Measurements from ENCODE around the gene RPL15. TPM values are rescaled to one million over a fixed set of nuclear protein-coding genes. Genes with fewer than 3 reads are reported as not detected.
A peak's percentile ranks its signal among the peaks of the same experiment; 100 is the strongest.

The RPL15 gene
- total and polyA plus RNA-seq, 2 of the 8 experiments (the other 6 are each of a cell fraction or from before 2014, with no cell fraction given) = 2,819 to 6,473 TPM

DNA sequence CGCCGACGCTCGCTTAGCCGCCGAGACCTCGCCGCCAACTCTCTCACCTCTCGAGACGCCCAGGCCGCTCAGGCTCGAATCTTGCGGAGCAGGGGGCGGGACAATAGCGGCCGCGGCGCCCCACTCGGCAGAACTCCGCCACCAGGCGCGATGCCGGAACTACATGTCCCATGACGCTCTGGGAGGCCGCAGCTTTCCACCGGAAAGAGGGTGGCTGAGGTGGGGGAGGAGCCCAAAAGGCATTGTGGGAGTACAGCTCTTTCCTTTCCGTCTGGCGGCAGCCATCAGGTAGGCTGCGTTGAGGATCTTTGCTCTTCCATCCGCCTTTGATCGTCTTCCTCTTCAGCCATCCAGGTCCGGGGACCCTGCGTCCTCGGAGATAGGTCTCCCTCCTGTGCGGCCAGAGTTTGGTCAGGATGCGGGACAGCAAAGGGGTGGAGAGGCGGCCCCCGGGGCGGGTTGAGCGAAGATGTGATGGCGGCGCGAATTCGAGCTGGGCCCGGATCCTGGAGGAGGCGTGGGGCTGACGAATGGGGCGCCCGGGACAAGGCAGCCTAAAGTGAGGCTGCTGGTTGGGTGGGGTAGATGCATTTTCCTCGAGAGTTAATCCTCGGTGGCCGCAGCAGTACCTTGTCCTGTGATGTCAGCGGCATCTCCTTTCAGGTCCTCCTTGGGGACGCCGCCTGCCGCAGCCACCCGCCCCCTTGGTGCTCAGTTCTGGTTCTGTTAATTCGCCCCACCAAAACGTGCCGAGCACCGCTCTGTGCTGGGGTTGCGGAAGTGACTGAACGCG, at the start of gene RPL15, which contains the start of gene NKIRAS1 (continued):
- no peak for TF ChIP-seq EZH2 (IDR thresholded peaks at IDR 0.05; ENCODE audit: low read depth, low read length, severe bottlenecking)
- TF ChIP-seq BCL11A (IDR thresholded peaks at IDR 0.05; ENCODE audit: low read depth in 2 of 2, low read length in 2 of 2) = no peak
- no peak; a peak in 1 of 3 replicates for TF ChIP-seq EP300 (IDR thresholded peaks at IDR 0.05; ENCODE audit: borderline replicate concordance in 1 of 2, low read depth in 2 of 2, low read length in 2 of 2)
- TF ChIP-seq, protein P1, sequence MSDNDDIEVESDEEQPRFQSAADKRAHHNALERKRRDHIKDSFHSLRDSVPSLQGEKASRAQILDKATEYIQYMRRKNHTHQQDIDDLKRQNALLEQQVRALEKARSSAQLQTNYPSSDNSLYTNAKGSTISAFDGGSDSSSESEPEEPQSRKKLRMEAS (IDR thresholded peaks at IDR 0.05) = no peak; the same call in 1 of the 2 replicates
- TF ChIP-seq TCF12 (IDR thresholded peaks at IDR 0.05; ENCODE audit: low read depth, low read length) = no peak
- peak; percentile 99 to 100 for TF ChIP-seq POLR2A (IDR thresholded peaks at IDR 0.05; ENCODE audit: control extremely low read depth in 1 of 2, low read depth in 2 of 2, low read length in 2 of 2)
- peak; percentile 100 for TF ChIP-seq TAF7 (optimal IDR thresholded peaks at IDR 0.05; ENCODE audit: borderline replicate concordance, low read depth, low read length)
- no peak for TF ChIP-seq CBX5 (IDR thresholded peaks at IDR 0.05; ENCODE audit: low read depth, low read length)
- TF ChIP-seq SIN3A (conservative IDR thresholded peaks at IDR 0.05 in 1 of 2, IDR thresholded peaks at IDR 0.05 in 1 of 2; ENCODE audit: low read depth in 1 of 2, low read length in 2 of 2) = peak; percentile 25 to 66; a peak in 2 of 4 replicates
- TF ChIP-seq TAF1 (IDR thresholded peaks at IDR 0.05; ENCODE audit: low read depth, low read length) = peak; percentile 100
- TF ChIP-seq KDM5A (IDR thresholded peaks at IDR 0.05; ENCODE audit: low read length) = no peak
- peak; percentile 98 for TF ChIP-seq TBP (IDR thresholded peaks at IDR 0.05; ENCODE audit: low read depth, low read length)
- no peak for TF ChIP-seq SRF (IDR thresholded peaks at IDR 0.05; ENCODE audit: low read depth, low read length)
- TF ChIP-seq RBBP5 (IDR thresholded peaks at IDR 0.05; ENCODE audit: borderline replicate concordance, low read depth, low read length) = no peak
- TF ChIP-seq RXRA (IDR thresholded peaks at IDR 0.05; ENCODE audit: insufficient read depth, low read depth, low read length) = 0 out of 2 replicates have a peak, but pooled peaks have one; percentile 7
- TF ChIP-seq BACH1 (IDR thresholded peaks at IDR 0.05; ENCODE audit: low read length) = peak; percentile 25; the same call in 1 of the 2 replicates
- TF ChIP-seq SP1 (IDR thresholded peaks at IDR 0.05; ENCODE audit: low read depth, low read length) = peak; percentile 59; the same call in 1 of the 2 replicates
- peak; percentile 88 for TF ChIP-seq YY1 (IDR thresholded peaks at IDR 0.05; ENCODE audit: low read depth, low read length)
- TF ChIP-seq ASH2L (IDR thresholded peaks at IDR 0.05; ENCODE audit: low read length) = peak; percentile 91
- TF ChIP-seq FOSL1 (IDR thresholded peaks at IDR 0.05; ENCODE audit: insufficient read depth, low read depth, low read length) = no peak
- TF ChIP-seq ZNF274 (IDR thresholded peaks at IDR 0.05; ENCODE audit: borderline replicate concordance, extremely low read depth, low read length) = no peak
- TF ChIP-seq NANOG (IDR thresholded peaks at IDR 0.05; ENCODE audit: insufficient read depth, low read depth, low read length, poor library complexity, severe bottlenecking) = no peak
- no peak for TF ChIP-seq HDAC6 (IDR thresholded peaks at IDR 0.05; ENCODE audit: low read depth, low read length)
- no peak for TF ChIP-seq JUND (IDR thresholded peaks at IDR 0.05; ENCODE audit: low read length)
- TF ChIP-seq KDM1A (IDR thresholded peaks at IDR 0.05; ENCODE audit: borderline replicate concordance, low read length) = no peak

All from H1 (cell line).